Fibroblast of lung (primary cell): Measurements from ENCODE around the gene ID1. TPM values are rescaled to one million over a fixed set of nuclear protein-coding genes. Genes with fewer than 3 reads are reported as not detected.
A peak's percentile ranks its signal among the peaks of the same experiment; 100 is the strongest.

Source experiments
- DNase-seq, 2 donors: peaks; one replicate each; pipeline versions ENCODE4 v3.0.0 to v3.0.0-alpha.2; 2010; ENCODE audit warnings: low read depth in 2 of 2
- H2AFZ ChIP-seq: 2 replicates; pipeline ENCODE4 v1.5.1; 2012; ENCODE audit warnings: low read length, control low read depth, inconsistent platforms
- H3K27ac ChIP-seq: 2 replicates; pipeline ENCODE4 v1.5.1; 2011; ENCODE audit warnings: low read length, control low read depth; ENCODE audit not compliant: insufficient read depth
- H3K27me3 ChIP-seq: 2 replicates; pipeline ENCODE4 v1.5.1; 2011; ENCODE audit warnings: mild to moderate bottlenecking, low read length; ENCODE audit not compliant: control insufficient read depth, insufficient read depth
- H3K36me3 ChIP-seq: 2 replicates; pipeline ENCODE4 v1.5.1; 2011; ENCODE audit warnings: low read length; ENCODE audit not compliant: control insufficient read depth, insufficient read depth
- H3K4me1 ChIP-seq: 2 replicates; pipeline ENCODE4 v1.5.1; 2011; ENCODE audit warnings: low read length; ENCODE audit not compliant: control insufficient read depth, insufficient read depth; ENCODE audit errors: extremely low read depth
- H3K4me2 ChIP-seq: 2 replicates; pipeline ENCODE4 v1.5.1; 2011; ENCODE audit warnings: low read length, control low read depth; ENCODE audit not compliant: insufficient read depth; ENCODE audit errors: extremely low read depth
- H3K4me3 ChIP-seq, 4 experiments: fragments of 200-600 bp in 1 of 4; sonication (generic) in 1 of 4; replicated peaks in 1 of 4; 2 replicates each; pipeline ENCODE4 v1.5.1; 2011 to 2016; ENCODE audit warnings: low read length in 4 of 4, low read depth in 3 of 4, mild to moderate bottlenecking in 3 of 4, control low read depth in 2 of 4, inconsistent platforms in 1 of 4, mixed read lengths in 1 of 4; ENCODE audit not compliant: insufficient read depth in 1 of 4; ENCODE audit errors: control extremely low read depth in 1 of 4
- H3K79me2 ChIP-seq: 2 replicates; pipeline ENCODE4 v1.5.1; 2012; ENCODE audit warnings: mild to moderate bottlenecking, low read length, inconsistent platforms; ENCODE audit not compliant: control insufficient read depth, insufficient read depth
- H3K9ac ChIP-seq: 2 replicates; pipeline ENCODE4 v1.5.1; 2011; ENCODE audit warnings: mild to moderate bottlenecking, low read length, control low read depth; ENCODE audit not compliant: insufficient read depth
- H3K9me3 ChIP-seq: 2 replicates; pipeline ENCODE4 v1.5.1; 2012; ENCODE audit warnings: low read depth, low read length; ENCODE audit not compliant: control insufficient read depth, insufficient read depth
- H4K20me1 ChIP-seq: 2 replicates; pipeline ENCODE4 v1.5.1; 2011; ENCODE audit warnings: low read length; ENCODE audit not compliant: control insufficient read depth, insufficient read depth; ENCODE audit errors: extremely low read depth
- CTCF ChIP-seq, 2 donors: IDR thresholded peaks in 1 of 2; conservative IDR thresholded peaks in 1 of 2; 1 replicate in 1 of 2; 2 replicates in 1 of 2; pipeline ENCODE4 v1.5.1; 2011 to 2012; ENCODE audit warnings: low read length in 2 of 2, control low read depth in 1 of 2, inconsistent platforms in 1 of 2, low read depth in 1 of 2, mild to moderate bottlenecking in 1 of 2
- EZH2 ChIP-seq: IDR thresholded peaks from 2 replicates; pipeline ENCODE4 v1.5.1; 2012; ENCODE audit warnings: low read length, control low read depth, mild to moderate bottlenecking; ENCODE audit errors: missing control alignments
- polyA plus RNA-seq, 2 donors: library from polyadenylated mRNA; depleted of rRNA in 1 of 2; stranded (reverse) in 1 of 2; unstranded in 1 of 2; fragments of >200 nt; gene quantifications; 2 replicates each; pipeline ENCODE4 v1.2.1, GENCODE V29; 2011 to 2012; ENCODE audit warnings: missing spikeins in 1 of 2
- total RNA-seq: library from RNA; depleted of rRNA; stranded (reverse); fragments of >200 nt; gene quantifications from 2 replicates; pipeline ENCODE4 v1.2.1, GENCODE V29; 2014

ID1 gene
- total and polyA plus RNA-seq, 2 donors (not counting 1 experiment from before 2014, with no cell fraction given): 14.5 to 27.4 TPM

DNA sequence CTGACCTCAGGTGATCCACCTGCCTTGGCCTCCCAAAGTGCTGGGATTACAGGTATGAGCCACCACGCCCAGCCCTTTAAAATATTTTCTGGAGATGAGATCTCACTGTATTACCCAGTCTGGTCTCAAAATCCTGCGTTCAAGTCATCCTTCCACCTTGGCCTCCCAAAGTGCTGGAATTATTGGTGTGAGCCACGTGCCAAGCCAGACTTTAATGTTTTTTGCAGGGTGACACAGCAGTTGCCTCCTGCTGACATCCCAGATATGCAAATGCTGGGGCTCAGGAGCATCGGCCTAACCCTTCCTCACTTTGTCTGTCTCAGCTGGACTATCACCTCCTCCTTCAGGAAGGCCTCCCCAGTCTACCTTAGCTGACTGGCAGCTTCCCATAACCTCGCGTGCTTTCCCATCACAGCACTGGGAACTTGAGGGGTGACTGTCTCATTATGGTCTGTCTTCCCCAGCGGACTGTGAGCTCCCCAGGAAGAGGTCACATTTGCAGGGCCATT lies 14.3 kb upstream of the ID1 start:
- TF ChIP-seq EZH2: no peak
- no peak for TF ChIP-seq CTCF (conservative IDR thresholded peaks at IDR 0.05 in 1 of 2, IDR thresholded peaks at IDR 0.05 in 1 of 2; ENCODE audit: low read depth in 1 of 2, low read length in 2 of 2)
- Histone ChIP-seq H3K9me3 (no peaks in the 10 kb centered on the region), H3K27ac (no peak overlapping the region), H3K36me3 (no peaks in the 10 kb centered on the region), H3K27me3 (no peaks in the 10 kb centered on the region), H3K9ac (no peak overlapping the region), H3K4me3 (no peak overlapping the region), H3K4me1 (peaks cover 22% of the 10 kb centered on the region), H4K20me1 (no peaks in the 10 kb centered on the region), H3K4me2 (no peak overlapping the region), H2AFZ (no peak overlapping the region), H3K79me2 (no peaks in the 10 kb centered on the region)
- DNase-seq: no peak

DNA sequence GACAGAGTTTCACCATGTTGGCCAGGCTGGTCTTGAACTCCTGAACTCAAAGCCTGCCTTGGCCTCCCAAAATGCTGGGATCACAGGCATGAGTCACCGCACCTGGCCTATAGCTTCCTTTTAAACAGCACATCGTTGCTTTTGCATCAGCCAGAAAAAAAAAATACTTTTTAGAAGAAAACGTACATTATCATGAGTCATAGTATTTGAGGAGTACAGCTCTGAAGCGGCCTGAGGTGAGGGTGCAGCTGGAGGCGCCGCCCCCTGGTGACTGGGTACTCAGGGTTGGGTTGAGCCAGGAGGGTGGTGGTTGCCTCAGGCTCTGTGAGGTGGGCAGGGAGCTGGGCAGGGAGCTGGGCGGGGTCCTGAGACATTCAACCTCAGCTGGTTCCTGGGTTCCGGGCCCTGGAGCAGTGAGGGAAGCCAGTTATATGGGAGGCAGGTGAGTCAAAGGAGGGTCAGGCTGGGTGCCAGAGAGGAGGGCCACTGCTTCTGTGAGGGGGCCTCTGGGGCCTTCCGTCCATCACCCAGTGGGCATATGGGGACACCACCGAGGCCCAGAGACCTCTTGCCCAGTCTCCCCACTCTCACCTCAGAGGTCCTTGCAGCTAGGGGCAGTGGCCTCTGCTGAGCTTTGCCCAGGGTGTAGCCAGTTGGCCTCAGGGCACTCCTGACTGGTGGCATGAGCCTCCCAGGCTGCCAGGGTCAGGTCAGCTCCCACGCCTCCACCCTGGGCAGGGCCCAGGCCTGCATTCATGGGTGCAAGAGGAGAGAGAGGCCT lies 11.7 kb upstream of the ID1 start:
- Histone ChIP-seq H3K4me1 (peaks cover 27% of the 10 kb centered on the region), H3K27ac (peak overlapping the region; percentile 97), H2AFZ (no peak overlapping the region), H4K20me1 (no peaks in the 10 kb centered on the region), H3K4me3 (no peak overlapping the region), H3K4me2 (peak overlapping the region; percentile 35), H3K79me2 (no peaks in the 10 kb centered on the region), H3K9ac (peak overlapping the region; percentile 31), H3K27me3 (no peaks in the 10 kb centered on the region), H3K9me3 (no peaks in the 10 kb centered on the region), H3K36me3 (no peaks in the 10 kb centered on the region)
- peak; percentile 89 to 90 for DNase-seq
- TF ChIP-seq CTCF (conservative IDR thresholded peaks at IDR 0.05 in 1 of 2, IDR thresholded peaks at IDR 0.05 in 1 of 2; ENCODE audit: low read depth in 1 of 2, low read length in 2 of 2): no peak
- TF ChIP-seq EZH2: no peak

DNA sequence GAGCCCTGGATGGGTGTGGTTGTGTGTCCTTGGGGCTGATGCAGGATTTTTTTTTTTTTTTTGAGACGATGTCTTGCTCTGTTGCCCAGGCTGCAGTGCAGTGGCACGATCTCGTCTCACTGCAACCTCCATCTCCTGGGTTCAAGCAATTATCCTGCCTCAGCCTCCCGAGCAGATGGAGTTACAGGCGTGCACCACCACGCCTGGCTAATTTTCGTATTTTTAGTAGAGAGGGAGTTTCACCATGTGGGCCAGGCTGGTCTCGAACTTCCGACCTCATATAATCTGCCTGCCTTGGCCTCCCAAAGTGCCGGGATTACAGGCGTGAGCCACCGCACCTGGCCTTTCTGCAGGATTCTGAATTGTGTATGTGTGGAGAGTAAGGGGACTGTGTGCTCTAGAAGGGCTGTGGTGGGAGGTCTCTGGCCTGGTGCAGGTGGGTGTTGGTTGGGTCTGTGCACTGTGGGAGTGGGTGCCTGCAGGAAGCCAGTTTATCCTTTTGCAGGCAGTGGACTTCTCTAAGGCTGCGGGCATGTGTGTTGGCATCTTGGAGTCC lies 11.0 kb upstream of the ID1 start:
- H3K4me2 ChIP-seq: no peak overlapping the region
- no peaks in the 10 kb centered on the region for H3K36me3 ChIP-seq
- H3K4me3 ChIP-seq: no peak overlapping the region
- no peaks in the 10 kb centered on the region for H3K79me2 ChIP-seq
- H3K9ac ChIP-seq: no peak overlapping the region
- H4K20me1 ChIP-seq: no peaks in the 10 kb centered on the region
- H3K27ac ChIP-seq: peak overlapping the region; percentile 97
- H2AFZ ChIP-seq: no peak overlapping the region
- H3K9me3 ChIP-seq: no peaks in the 10 kb centered on the region
- H3K27me3 ChIP-seq: no peaks in the 10 kb centered on the region
- H3K4me1 ChIP-seq: peaks cover 27% of the 10 kb centered on the region
- no peak for TF ChIP-seq EZH2
- no peak for TF ChIP-seq CTCF (conservative IDR thresholded peaks at IDR 0.05 in 1 of 2, IDR thresholded peaks at IDR 0.05 in 1 of 2; ENCODE audit: low read depth in 1 of 2, low read length in 2 of 2)
- DNase-seq: no peak
